ENCODE measurements around the gene CDON. TPM values are rescaled to one million over a fixed set of nuclear protein-coding genes. Genes with fewer than 3 reads are reported as not detected.

The CDON gene
- total and polyA plus RNA-seq, 2 donors (not counting 3 experiments of a cell fraction or from before 2014, with no cell fraction given): 1.6 to 3.8 TPM

DNA sequence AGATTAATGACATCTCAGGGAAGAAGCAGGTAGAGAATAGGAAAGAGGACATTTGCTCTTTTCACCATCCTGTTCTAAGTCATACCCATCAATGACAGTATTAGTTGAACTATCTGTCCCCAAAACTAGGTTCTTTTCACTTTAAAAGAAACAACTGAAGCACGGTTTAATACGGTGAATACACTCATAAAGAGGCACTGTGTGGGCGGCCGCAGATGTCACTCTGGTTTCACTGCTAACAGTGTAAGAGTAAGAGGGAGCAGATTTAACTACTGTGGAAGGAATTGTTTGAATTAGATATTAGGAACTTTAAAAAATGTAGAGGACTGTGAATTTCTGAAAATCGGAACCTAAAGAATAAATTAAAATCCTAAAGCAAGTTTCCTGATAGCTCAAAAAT is 67.4 kb downstream of the CDON start:
- CTCF ChIA-PET: no interaction called here
- BruUV-seq (replicated peaks): no TSS peak
- Histone ChIP-seq H3K9me1 (replicated peaks; ENCODE audit: control insufficient read depth, extremely low read depth, insufficient read depth, low read length) (no peaks in the 10 kb centered on the region), H3K4me2 (ENCODE audit: insufficient read depth, low read length) (no peak overlapping the region), H3K4me1 (ENCODE audit: control insufficient read depth, extremely low read depth, insufficient read depth, low read length) (no peaks in the 10 kb centered on the region), H3K4me3 (replicated peaks in 1 of 3; ENCODE audit: insufficient read depth in 1 of 3, low read depth in 1 of 3, low read length in 3 of 3) (no peak overlapping the region), H3K79me2 (ENCODE audit: control insufficient read depth, insufficient read depth, low read length) (no peaks in the 10 kb centered on the region), H2AFZ (ENCODE audit: low read depth, low read length) (no peak overlapping the region), H3K9me3 (replicated peaks; ENCODE audit: control insufficient read depth, insufficient read depth, low read length) (no peaks in the 10 kb centered on the region), H4K20me1 (replicated peaks; ENCODE audit: control insufficient read depth, extremely low read depth, insufficient read depth, low read length) (no peaks in the 10 kb centered on the region), H3K9ac (replicated peaks; ENCODE audit: extremely low read depth, insufficient read depth, low read length) (no peak overlapping the region), H3K27me3 (ENCODE audit: control insufficient read depth in 2 of 2, insufficient read depth in 2 of 2, low read length in 2 of 2) (no peaks in the 10 kb centered on the region), H3K27ac (ENCODE audit: insufficient read depth, low read depth, low read length) (no peak overlapping the region), H3K36me3 (ENCODE audit: control insufficient read depth in 2 of 2, extremely low read depth in 1 of 2, insufficient read depth in 2 of 2, low read length in 2 of 2) (no peaks in the 10 kb centered on the region)
- intact Hi-C loops (cut with micrococcal nuclease): no loop called here
- FAIRE-seq (no peak), DNase-seq (ENCODE audit: low read depth, low spot score) (no peak)
- TF ChIP-seq MYC (IDR thresholded peaks at IDR 0.05; ENCODE audit: low read depth, low read length): no peak
- TF ChIP-seq, protein P1, sequence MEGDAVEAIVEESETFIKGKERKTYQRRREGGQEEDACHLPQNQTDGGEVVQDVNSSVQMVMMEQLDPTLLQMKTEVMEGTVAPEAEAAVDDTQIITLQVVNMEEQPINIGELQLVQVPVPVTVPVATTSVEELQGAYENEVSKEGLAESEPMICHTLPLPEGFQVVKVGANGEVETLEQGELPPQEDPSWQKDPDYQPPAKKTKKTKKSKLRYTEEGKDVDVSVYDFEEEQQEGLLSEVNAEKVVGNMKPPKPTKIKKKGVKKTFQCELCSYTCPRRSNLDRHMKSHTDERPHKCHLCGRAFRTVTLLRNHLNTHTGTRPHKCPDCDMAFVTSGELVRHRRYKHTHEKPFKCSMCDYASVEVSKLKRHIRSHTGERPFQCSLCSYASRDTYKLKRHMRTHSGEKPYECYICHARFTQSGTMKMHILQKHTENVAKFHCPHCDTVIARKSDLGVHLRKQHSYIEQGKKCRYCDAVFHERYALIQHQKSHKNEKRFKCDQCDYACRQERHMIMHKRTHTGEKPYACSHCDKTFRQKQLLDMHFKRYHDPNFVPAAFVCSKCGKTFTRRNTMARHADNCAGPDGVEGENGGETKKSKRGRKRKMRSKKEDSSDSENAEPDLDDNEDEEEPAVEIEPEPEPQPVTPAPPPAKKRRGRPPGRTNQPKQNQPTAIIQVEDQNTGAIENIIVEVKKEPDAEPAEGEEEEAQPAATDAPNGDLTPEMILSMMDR (IDR thresholded peaks at IDR 0.05; ENCODE audit: extremely low read depth in 1 of 2, insufficient read depth in 1 of 2, low read depth in 1 of 2, low read length in 2 of 2): no peak
- no peak for TF ChIP-seq FOS (IDR thresholded peaks at IDR 0.05; ENCODE audit: borderline replicate concordance, insufficient read depth, low read length)
- TF ChIP-seq POLR2AphosphoS5 (IDR thresholded peaks at IDR 0.05; ENCODE audit: insufficient read depth, low read depth, low read length): no peak
- TF ChIP-seq JUN (IDR thresholded peaks at IDR 0.05; ENCODE audit: borderline replicate concordance, insufficient read depth, insufficient read length, low read depth): no peak
- no peak for TF ChIP-seq EZH2 (IDR thresholded peaks at IDR 0.05; ENCODE audit: borderline replicate concordance, low read depth, low read length, severe bottlenecking)
- POLR2A ChIA-PET: no interaction called here
- dilution Hi-C loops (cut with MboI; ENCODE audit: extremely low pct_ligation_motif_present, low sequenced_read_pairs): no loop called here

DNA sequence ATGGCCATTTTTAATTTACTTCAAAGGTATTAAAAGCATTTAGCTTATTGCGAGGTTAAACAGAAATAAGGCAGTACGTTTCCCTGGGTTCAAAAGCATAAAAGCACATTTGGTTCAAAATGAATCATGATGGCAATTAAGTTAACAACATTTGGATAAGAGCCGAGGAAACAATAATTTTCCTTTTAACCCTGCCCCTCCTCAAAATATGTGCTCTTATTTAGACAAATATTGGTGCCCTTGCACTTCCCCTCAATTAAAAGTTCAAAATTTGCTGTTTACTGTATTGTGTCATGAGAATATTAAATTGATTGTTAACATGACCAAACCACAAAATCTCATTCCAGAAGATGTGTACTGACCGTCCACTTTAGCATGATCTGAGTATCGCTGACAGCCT is 68.2 kb downstream of the CDON start:
- CTCF ChIA-PET: no interaction called here

More for the DNA sequence above, 68.2 kb downstream of the CDON start:
- intact Hi-C loops (cut with micrococcal nuclease) (no loop called here), dilution Hi-C loops (cut with MboI; ENCODE audit: extremely low pct_ligation_motif_present, low sequenced_read_pairs) (no loop called here)
- BruUV-seq (replicated peaks): no TSS peak
- Histone ChIP-seq H3K9me3 (replicated peaks; ENCODE audit: control insufficient read depth, insufficient read depth, low read length) (no peaks in the 10 kb centered on the region), H3K79me2 (ENCODE audit: control insufficient read depth, insufficient read depth, low read length) (no peaks in the 10 kb centered on the region), H2AFZ (ENCODE audit: low read depth, low read length) (no peak overlapping the region), H4K20me1 (replicated peaks; ENCODE audit: control insufficient read depth, extremely low read depth, insufficient read depth, low read length) (no peaks in the 10 kb centered on the region), H3K27ac (ENCODE audit: insufficient read depth, low read depth, low read length) (no peak overlapping the region), H3K9me1 (replicated peaks; ENCODE audit: control insufficient read depth, extremely low read depth, insufficient read depth, low read length) (no peaks in the 10 kb centered on the region), H3K4me2 (ENCODE audit: insufficient read depth, low read length) (no peak overlapping the region), H3K36me3 (ENCODE audit: control insufficient read depth in 2 of 2, extremely low read depth in 1 of 2, insufficient read depth in 2 of 2, low read length in 2 of 2) (no peaks in the 10 kb centered on the region), H3K4me3 (replicated peaks in 1 of 3; ENCODE audit: insufficient read depth in 1 of 3, low read depth in 1 of 3, low read length in 3 of 3) (no peak overlapping the region), H3K4me1 (ENCODE audit: control insufficient read depth, extremely low read depth, insufficient read depth, low read length) (no peaks in the 10 kb centered on the region), H3K9ac (replicated peaks; ENCODE audit: extremely low read depth, insufficient read depth, low read length) (no peak overlapping the region), H3K27me3 (ENCODE audit: control insufficient read depth in 2 of 2, insufficient read depth in 2 of 2, low read length in 2 of 2) (no peaks in the 10 kb centered on the region)
- POLR2A ChIA-PET: no interaction called here
- no peak for TF ChIP-seq FOS (IDR thresholded peaks at IDR 0.05; ENCODE audit: borderline replicate concordance, insufficient read depth, low read length)
- TF ChIP-seq, protein P1 (IDR thresholded peaks at IDR 0.05; ENCODE audit: extremely low read depth in 1 of 2, insufficient read depth in 1 of 2, low read depth in 1 of 2, low read length in 2 of 2): no peak
- TF ChIP-seq JUN (IDR thresholded peaks at IDR 0.05; ENCODE audit: borderline replicate concordance, insufficient read depth, insufficient read length, low read depth): no peak
- no peak for TF ChIP-seq MYC (IDR thresholded peaks at IDR 0.05; ENCODE audit: low read depth, low read length)
- TF ChIP-seq EZH2 (IDR thresholded peaks at IDR 0.05; ENCODE audit: borderline replicate concordance, low read depth, low read length, severe bottlenecking): no peak
- no peak for TF ChIP-seq POLR2AphosphoS5 (IDR thresholded peaks at IDR 0.05; ENCODE audit: insufficient read depth, low read depth, low read length)
- TF ChIP-seq GATA2 (IDR thresholded peaks at IDR 0.05; ENCODE audit: insufficient read depth, insufficient read length, low read depth, low read length): no peak
- DNase-seq (ENCODE audit: low read depth, low spot score): no peak
- FAIRE-seq: no peak
